Smooth muscle cell (in vitro differentiated cells): ENCODE data around the gene JPT1. TPM values are rescaled to one million over a fixed set of nuclear protein-coding genes. Genes with fewer than 3 reads are reported as not detected.

ENCODE experiments used
- DNase-seq: peaks from one replicate; lab custom pipeline; 2025; ENCODE audit not compliant: unreplicated experiment; lab: John Stamatoyannopoulos, UW
- H2AFZ ChIP-seq: fragments of 200-600 bp; sonication (generic); 2 replicates; pipeline ENCODE4 v1.6.0; 2016; ENCODE audit warnings: antibody characterized with exemption, low read depth, mild to moderate bottlenecking
- H3F3A ChIP-seq: fragments of 200-600 bp; sonication (generic); 2 replicates; pipeline ENCODE4 v1.6.0; 2017; ENCODE audit warnings: antibody characterized with exemption, low read depth
- H3K27ac ChIP-seq: fragments of 200-600 bp; sonication (generic); 2 replicates; pipeline ENCODE4 v1.5.1; 2016; ENCODE audit warnings: low read depth, mild to moderate bottlenecking
- H3K27me3 ChIP-seq: fragments of 200-600 bp; sonication (generic); 2 replicates; pipeline ENCODE4 v1.6.1; 2016; ENCODE audit warnings: low read depth, mild to moderate bottlenecking
- H3K36me3 ChIP-seq: fragments of 200-600 bp; sonication (generic); 2 replicates; pipeline ENCODE4 v1.5.1; 2016; ENCODE audit warnings: low read depth
- H3K4me1 ChIP-seq: fragments of 200-600 bp; sonication (generic); 2 replicates; pipeline ENCODE4 v1.5.1; 2016; ENCODE audit warnings: low read depth
- H3K4me2 ChIP-seq: fragments of 200-600 bp; sonication (generic); 2 replicates; pipeline ENCODE4 v1.6.0; 2016; ENCODE audit warnings: mild to moderate bottlenecking
- H3K4me3 ChIP-seq: fragments of 200-600 bp; sonication (generic); 2 replicates; pipeline ENCODE4 v1.5.1; 2016; ENCODE audit warnings: mild to moderate bottlenecking
- H3K79me2 ChIP-seq: fragments of 200-600 bp; sonication (generic); 2 replicates; pipeline ENCODE4 v1.6.0; 2016; ENCODE audit warnings: low read depth, mild to moderate bottlenecking
- H3K9ac ChIP-seq: fragments of 200-600 bp; sonication (generic); 2 replicates; pipeline ENCODE4 v1.6.0; 2016; ENCODE audit warnings: low read depth
- H3K9me3 ChIP-seq: fragments of 200-600 bp; sonication (generic); replicated peaks from 2 replicates; pipeline ENCODE4 v1.5.1; 2016; ENCODE audit warnings: low read depth
- H4K20me1 ChIP-seq: fragments of 200-600 bp; sonication (generic); 2 replicates; pipeline ENCODE4 v1.6.0; 2016; ENCODE audit warnings: low read depth
- CTCF ChIP-seq: fragments of 200-600 bp; sonication (generic); IDR thresholded peaks from 2 replicates; pipeline ENCODE4 v1.5.1; 2017; ENCODE audit warnings: borderline replicate concordance, mild to moderate bottlenecking, antibody characterized with exemption; ENCODE audit not compliant: insufficient read depth, poor library complexity, severe bottlenecking
- WGBS: methylation state at CpG from one replicate; pipeline ENCODE4 v1.1.7; 2016; ENCODE audit warnings: low lambda C conversion rate; 5-methylcytosine and 5-hydroxymethylcytosine counted together
- polyA plus RNA-seq: library from polyadenylated mRNA; unstranded; fragments of >200 nt; fragmentation: Nextera tagmentation; extraction: Ambion mirVana; gene quantifications from 2 replicates; pipeline ENCODE4 v1.2.1, GENCODE V29; 2016
- total RNA-seq: library from RNA; depleted of rRNA; stranded (reverse); fragments of >200 nt; gene quantifications from 2 replicates; pipeline ENCODE4 v1.2.3, GENCODE V29; 2014

Gene JPT1
- total and polyA plus RNA-seq, 2 experiments from 2014 or later = 103 to 240 TPM

- no peaks in the 10 kb centered on the region for H3K9me3 ChIP-seq
- H3K4me2 ChIP-seq = peak overlapping the region; percentile 45
- WGBS = 92% methylated on average over 10 of the region's 10 CpGs
- H3K27me3 ChIP-seq = no peaks in the 10 kb centered on the region
- H2AFZ ChIP-seq = no peak overlapping the region
- no peak overlapping the region for H3K4me3 ChIP-seq
- peaks cover 25% of the 10 kb centered on the region for H3K79me2 ChIP-seq
- no peak for TF ChIP-seq CTCF
- H3K36me3 ChIP-seq = no peaks in the 10 kb centered on the region
- H3K9ac ChIP-seq = no peak overlapping the region
- peaks cover 29% of the 10 kb centered on the region for H3K4me1 ChIP-seq
- no peak for DNase-seq
- H3F3A ChIP-seq = peaks cover 22% of the 10 kb centered on the region
- peak overlapping the region; percentile 60 for H3K27ac ChIP-seq
- H4K20me1 ChIP-seq = peaks cover 11% of the 10 kb centered on the region
Observed at GRCh38 chr17:75091855-75092327, 62.4 kb downstream of the JPT1 start.

GRCh38 chr17:75090871-75091854, 63.1 kb downstream of the JPT1 start:
- no peaks in the 10 kb centered on the region for H3K36me3 ChIP-seq
- H3K4me1 ChIP-seq = peaks cover 29% of the 10 kb centered on the region
- H3K9ac ChIP-seq = no peak overlapping the region
- H4K20me1 ChIP-seq = peaks cover 11% of the 10 kb centered on the region
- H3K79me2 ChIP-seq = peaks cover 25% of the 10 kb centered on the region
- no peak for TF ChIP-seq CTCF
- no peaks in the 10 kb centered on the region for H3K27me3 ChIP-seq
- no peak overlapping the region for H3K4me3 ChIP-seq
- H2AFZ ChIP-seq = no peak overlapping the region
- no peak overlapping the region for H3K27ac ChIP-seq
- H3K4me2 ChIP-seq = peak overlapping the region; percentile 45
- 69% methylated on average over 19 of the region's 19 CpGs for WGBS
- no peaks in the 10 kb centered on the region for H3K9me3 ChIP-seq
- no peak for DNase-seq
- peaks cover 22% of the 10 kb centered on the region for H3F3A ChIP-seq

GRCh38 chr17:75088465-75089417, 65.6 kb downstream of the JPT1 start:
- H3K9ac ChIP-seq = peak overlapping the region; percentile 76
- WGBS = 41% methylated on average over 11 of the region's 11 CpGs

More at GRCh38 chr17:75088465-75089417, 65.6 kb downstream of the JPT1 start:
- Histone ChIP-seq H3F3A (peaks cover 22% of the 10 kb centered on the region), H4K20me1 (peaks cover 9% of the 10 kb centered on the region), H3K79me2 (peaks cover 25% of the 10 kb centered on the region), H3K4me1 (peaks cover 29% of the 10 kb centered on the region), H3K27ac (peak overlapping the region; percentile 87), H2AFZ (peak overlapping the region; percentile 91), H3K4me2 (peak overlapping the region; percentile 94), H3K4me3 (peak overlapping the region; percentile 87), H3K27me3 (no peaks in the 10 kb centered on the region), H3K9me3 (no peaks in the 10 kb centered on the region), H3K36me3 (no peaks in the 10 kb centered on the region)
- no peak for TF ChIP-seq CTCF
- DNase-seq = no peak
